Endodermal cell (in vitro differentiated cells): ENCODE measurements around the gene KCNQ2. TPM values are rescaled to one million over a fixed set of nuclear protein-coding genes. Genes with fewer than 3 reads are reported as not detected.

Experiments
- DNase-seq: peaks from one replicate; pipeline ENCODE4 v3.0.0-alpha.2; 2017
- H3K27ac ChIP-seq: 2 replicates; pipeline ENCODE4 v1.5.1; 2013; ENCODE audit warnings: mild to moderate bottlenecking, low read depth, low read length, moderate library complexity
- H3K27me3 ChIP-seq: 2 replicates; pipeline ENCODE4 v1.6.1; 2013; ENCODE audit warnings: mild to moderate bottlenecking, low read length, moderate library complexity; ENCODE audit not compliant: insufficient read depth, control insufficient read depth, poor library complexity, severe bottlenecking
- H3K36me3 ChIP-seq: 2 replicates; pipeline ENCODE4 v1.7.0; 2013; ENCODE audit warnings: mild to moderate bottlenecking, low read length, moderate library complexity; ENCODE audit not compliant: control insufficient read depth, insufficient read depth
- H3K4me1 ChIP-seq: one replicate; pipeline ENCODE4 v1.7.0; 2013; ENCODE audit warnings: low read length; ENCODE audit not compliant: control insufficient read depth, insufficient read depth
- H3K4me3 ChIP-seq: 2 replicates; pipeline ENCODE4 v1.5.1; 2013; ENCODE audit warnings: mild to moderate bottlenecking, low read length, moderate library complexity
- H3K9ac ChIP-seq: 2 replicates; pipeline ENCODE4 v1.6.1; 2013; ENCODE audit warnings: mild to moderate bottlenecking, low read length, moderate library complexity; ENCODE audit not compliant: poor library complexity, severe bottlenecking; ENCODE audit errors: extremely low read depth
- H3K9me3 ChIP-seq: 2 replicates; pipeline ENCODE4 v1.6.1; 2013; ENCODE audit warnings: mild to moderate bottlenecking, low read length, moderate library complexity; ENCODE audit not compliant: control insufficient read depth
- H3K27ac Mint-ChIP-seq: 2 replicates; pipeline ENCODE4 v1.8.0; 2020; ENCODE audit warnings: mixed read lengths
- H3K27me3 Mint-ChIP-seq: 2 replicates; pipeline ENCODE4 v1.8.0; 2021; ENCODE audit warnings: mild to moderate bottlenecking, mixed read lengths; ENCODE audit not compliant: insufficient read depth
- H3K36me3 Mint-ChIP-seq: 2 replicates; pipeline ENCODE4 v1.8.0; 2020; ENCODE audit warnings: low read depth, mixed read lengths
- H3K4me1 Mint-ChIP-seq: 2 replicates; pipeline ENCODE4 v1.8.0; 2020; ENCODE audit warnings: mixed read lengths
- H3K4me3 Mint-ChIP-seq: 2 replicates; pipeline ENCODE4 v1.8.0; 2020; ENCODE audit warnings: mild to moderate bottlenecking, moderate library complexity, mixed read lengths
- H3K9me3 Mint-ChIP-seq: 2 replicates; pipeline ENCODE4 v1.8.0; 2020; ENCODE audit warnings: mild to moderate bottlenecking, mixed read lengths
- WGBS, 2 experiments: methylation state at CpG; one replicate each; pipeline versions ENCODE4 v1.1.5 to v1.1.7; 2013; ENCODE audit warnings: missing lambda C conversion rate in 2 of 2, mixed read lengths in 1 of 2; ENCODE audit not compliant: insufficient coverage in 1 of 2, insufficient read length in 1 of 2; 5-methylcytosine and 5-hydroxymethylcytosine counted together
- total RNA-seq, 2 donors: library from RNA; stranded (reverse); fragmentation: NEBNext Ultra II Directional in 1 of 2; extraction: Animal tissue kit (Norgen Biotek cat#: 25700) in 1 of 2; gene quantifications; 2 replicates in 1 of 2; 3 replicates in 1 of 2; pipeline ENCODE4 v1.2.1, GENCODE V29; 2021
- TF ChIP-seq, protein P1 (sequence below): fragments of 200-600 bp; sonication (generic); conservative IDR thresholded peaks from 2 replicates; pipeline ENCODE4 v1.5.0; 2021; ENCODE audit warnings: antibody characterized with exemption, mild to moderate bottlenecking

Gene KCNQ2
- total RNA-seq, 2 donors from 2014 or later, result 36.4 to 62.8 TPM

DNA sequence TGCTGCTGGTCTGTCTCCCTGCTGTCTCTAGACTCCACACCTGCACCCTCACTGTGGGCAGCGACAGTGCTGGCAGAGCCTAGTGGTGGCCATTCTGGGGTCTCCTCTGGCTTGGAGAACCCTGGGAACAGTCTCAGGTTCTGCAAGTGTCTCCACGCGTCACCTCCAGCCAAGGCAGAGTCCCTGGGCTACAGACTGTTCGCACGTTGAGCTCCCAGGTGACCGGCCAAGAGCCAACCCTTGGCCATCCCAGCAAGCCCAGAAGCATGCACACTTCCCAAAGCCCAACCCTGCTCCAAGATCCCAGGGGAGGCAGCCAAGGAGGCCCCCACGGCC, 21.6 kb upstream of the KCNQ2 start:
- Histone ChIP-seq H3K9ac (no peak overlapping the region), H3K36me3 (no peaks in the 10 kb centered on the region), H3K27me3 (peaks cover 34% of the 10 kb centered on the region), H3K27ac (no peak overlapping the region), H3K4me1 (no peaks in the 10 kb centered on the region), H3K9me3 (no peaks in the 10 kb centered on the region), H3K4me3 (no peak overlapping the region)
- TF ChIP-seq, protein P1, sequence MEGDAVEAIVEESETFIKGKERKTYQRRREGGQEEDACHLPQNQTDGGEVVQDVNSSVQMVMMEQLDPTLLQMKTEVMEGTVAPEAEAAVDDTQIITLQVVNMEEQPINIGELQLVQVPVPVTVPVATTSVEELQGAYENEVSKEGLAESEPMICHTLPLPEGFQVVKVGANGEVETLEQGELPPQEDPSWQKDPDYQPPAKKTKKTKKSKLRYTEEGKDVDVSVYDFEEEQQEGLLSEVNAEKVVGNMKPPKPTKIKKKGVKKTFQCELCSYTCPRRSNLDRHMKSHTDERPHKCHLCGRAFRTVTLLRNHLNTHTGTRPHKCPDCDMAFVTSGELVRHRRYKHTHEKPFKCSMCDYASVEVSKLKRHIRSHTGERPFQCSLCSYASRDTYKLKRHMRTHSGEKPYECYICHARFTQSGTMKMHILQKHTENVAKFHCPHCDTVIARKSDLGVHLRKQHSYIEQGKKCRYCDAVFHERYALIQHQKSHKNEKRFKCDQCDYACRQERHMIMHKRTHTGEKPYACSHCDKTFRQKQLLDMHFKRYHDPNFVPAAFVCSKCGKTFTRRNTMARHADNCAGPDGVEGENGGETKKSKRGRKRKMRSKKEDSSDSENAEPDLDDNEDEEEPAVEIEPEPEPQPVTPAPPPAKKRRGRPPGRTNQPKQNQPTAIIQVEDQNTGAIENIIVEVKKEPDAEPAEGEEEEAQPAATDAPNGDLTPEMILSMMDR, result no peak
- Mint-ChIP-seq H3K4me1 (no peaks in the 10 kb centered on the region), H3K27me3 (peaks cover 42% of the 10 kb centered on the region), H3K36me3 (peaks cover 7% of the 10 kb centered on the region), H3K27ac (no peak overlapping the region), H3K9me3 (no peaks in the 10 kb centered on the region), H3K4me3 (no peak overlapping the region)
- DNase-seq, result no peak
- 86 to 92% methylated on average over 6 to 7 of the region's 7 CpGs for WGBS, 2 experiments

DNA sequence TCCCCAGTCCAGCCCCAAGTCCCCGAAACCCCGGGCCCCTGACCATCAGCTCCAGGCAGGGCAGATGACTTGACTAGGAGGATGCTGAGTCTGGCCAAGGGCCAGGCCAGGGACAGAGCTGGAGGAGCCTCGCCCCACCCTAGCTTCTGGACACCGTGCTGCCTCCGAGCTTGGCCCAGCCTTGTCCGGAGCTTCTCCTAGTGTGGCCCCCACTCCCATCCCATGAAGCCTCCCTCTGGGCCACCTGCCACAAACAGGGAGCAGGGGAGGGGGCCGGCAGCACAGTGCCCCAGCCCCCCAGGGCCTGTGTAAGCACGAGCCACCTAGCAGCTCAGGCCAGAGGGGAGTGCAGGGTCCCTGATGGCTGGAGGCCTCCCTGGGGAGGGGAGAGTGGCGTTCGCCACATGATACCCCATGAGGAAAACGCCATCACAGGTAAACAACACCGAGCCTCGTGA, 21.1 kb upstream of the KCNQ2 start:
- H3K36me3 Mint-ChIP-seq, result peaks cover 7% of the 10 kb centered on the region
- Histone ChIP-seq H3K36me3 (no peaks in the 10 kb centered on the region), H3K9ac (no peak overlapping the region), H3K27ac (no peak overlapping the region), H3K9me3 (no peaks in the 10 kb centered on the region), H3K4me3 (no peak overlapping the region), H3K27me3 (peaks cover 39% of the 10 kb centered on the region), H3K4me1 (no peaks in the 10 kb centered on the region)
- peaks cover 47% of the 10 kb centered on the region for H3K27me3 Mint-ChIP-seq
- H3K4me1 Mint-ChIP-seq, result no peaks in the 10 kb centered on the region
- TF ChIP-seq, protein P1, result no peak
- no peaks in the 10 kb centered on the region for H3K9me3 Mint-ChIP-seq
- 83 to 90% methylated on average over 4 to 13 of the region's 13 CpGs for WGBS, 2 experiments
- no peak for DNase-seq
- no peak overlapping the region for H3K4me3 Mint-ChIP-seq
- H3K27ac Mint-ChIP-seq, result no peak overlapping the region

GRCh38 chr20:63492982-63493381, 20.5 kb upstream of the KCNQ2 start:
- no peak overlapping the region for H3K27ac ChIP-seq
- Mint-ChIP-seq H3K9me3 (no peaks in the 10 kb centered on the region), H3K27me3 (peaks cover 44% of the 10 kb centered on the region), H3K27ac (no peak overlapping the region), H3K36me3 (peaks cover 7% of the 10 kb centered on the region), H3K4me3 (no peak overlapping the region), H3K4me1 (no peaks in the 10 kb centered on the region)
- TF ChIP-seq, protein P1, result no peak
- H3K9ac ChIP-seq, result no peak overlapping the region
- no peaks in the 10 kb centered on the region for H3K9me3 ChIP-seq
- no peaks in the 10 kb centered on the region for H3K36me3 ChIP-seq
- DNase-seq, result no peak
- no peaks in the 10 kb centered on the region for H3K4me1 ChIP-seq
- peaks cover 35% of the 10 kb centered on the region for H3K27me3 ChIP-seq
- WGBS, 2 experiments, result 95 to 99% methylated on average over 14 of the region's 14 CpGs
- H3K4me3 ChIP-seq, result no peak overlapping the region
